ENCODE results near the gene CLDN19.
A peak's percentile ranks its signal among the peaks of the same experiment; 100 is the strongest.

Gene CLDN19, protein sequence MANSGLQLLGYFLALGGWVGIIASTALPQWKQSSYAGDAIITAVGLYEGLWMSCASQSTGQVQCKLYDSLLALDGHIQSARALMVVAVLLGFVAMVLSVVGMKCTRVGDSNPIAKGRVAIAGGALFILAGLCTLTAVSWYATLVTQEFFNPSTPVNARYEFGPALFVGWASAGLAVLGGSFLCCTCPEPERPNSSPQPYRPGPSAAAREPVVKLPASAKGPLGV

DNA sequence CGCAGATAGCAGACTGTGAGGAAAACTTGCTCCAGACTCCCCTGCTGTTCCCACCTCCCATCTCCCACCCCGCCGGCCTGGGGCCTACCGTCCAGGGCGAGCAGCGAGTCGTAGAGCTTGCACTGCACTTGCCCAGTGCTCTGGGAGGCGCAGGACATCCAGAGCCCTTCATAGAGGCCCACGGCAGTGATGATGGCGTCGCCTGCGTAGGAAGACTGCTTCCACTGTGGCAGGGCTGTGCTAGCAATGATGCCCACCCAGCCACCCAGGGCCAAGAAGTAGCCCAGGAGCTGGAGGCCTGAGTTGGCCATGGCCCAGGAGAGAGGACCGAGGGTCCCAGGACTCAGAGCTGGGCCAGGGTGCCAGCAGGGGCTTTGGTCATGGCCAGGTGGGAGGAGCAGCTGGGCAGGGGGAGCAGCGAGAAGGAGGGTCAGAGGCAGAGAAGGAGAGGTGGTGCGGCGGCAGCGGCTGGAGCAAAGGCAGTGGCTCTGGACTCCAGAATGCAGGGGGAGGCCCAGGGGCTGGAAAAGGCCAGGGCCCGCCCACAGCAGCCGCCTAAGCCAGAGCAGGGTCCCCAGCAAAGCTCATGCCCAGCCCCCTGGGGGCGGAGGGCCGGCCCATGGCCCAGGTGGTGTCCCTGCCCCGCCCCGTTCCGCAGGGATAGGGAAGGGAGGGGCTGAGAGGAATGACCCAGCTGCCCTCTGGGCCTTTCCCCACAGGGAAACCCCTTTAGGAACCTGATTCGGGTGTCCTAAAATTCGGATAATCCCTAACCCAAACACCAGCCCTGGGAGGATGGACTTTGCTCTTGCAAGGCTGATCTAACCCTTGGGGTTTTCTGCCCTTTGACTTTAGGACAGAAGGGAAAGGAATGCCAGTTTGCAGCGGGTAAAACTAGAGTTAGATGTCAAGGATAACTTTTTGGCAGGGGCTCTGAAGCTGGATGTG lies at the start of gene CLDN19:
TSS of gene CLDN19 (minus strand) at position 484 of the 948 bp plus-strand sequence. CDS start at position 311, 173 bp downstream.
- DNase-seq, result no peak

DNA sequence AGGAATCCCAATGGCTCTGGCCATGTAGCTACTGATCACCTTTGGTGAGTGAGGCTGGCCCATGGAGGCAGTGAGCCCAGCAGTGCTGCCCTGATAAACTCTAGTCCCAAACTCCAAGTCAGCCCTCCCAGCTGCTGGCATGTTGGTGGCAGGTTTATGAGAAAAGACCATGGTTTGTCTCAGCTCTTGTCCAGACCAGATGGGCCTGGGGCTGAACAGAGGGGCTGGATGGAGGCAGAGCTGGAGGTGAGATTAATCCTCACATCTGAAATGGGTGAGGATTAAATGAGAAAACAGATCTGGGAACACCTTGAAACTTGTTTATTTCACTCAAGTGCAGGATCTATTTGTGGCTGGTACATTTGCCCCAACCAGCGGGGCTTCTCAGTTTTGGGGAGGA lies 48.0 kb upstream of the CLDN19 start:
- no peak for DNase-seq

DNA sequence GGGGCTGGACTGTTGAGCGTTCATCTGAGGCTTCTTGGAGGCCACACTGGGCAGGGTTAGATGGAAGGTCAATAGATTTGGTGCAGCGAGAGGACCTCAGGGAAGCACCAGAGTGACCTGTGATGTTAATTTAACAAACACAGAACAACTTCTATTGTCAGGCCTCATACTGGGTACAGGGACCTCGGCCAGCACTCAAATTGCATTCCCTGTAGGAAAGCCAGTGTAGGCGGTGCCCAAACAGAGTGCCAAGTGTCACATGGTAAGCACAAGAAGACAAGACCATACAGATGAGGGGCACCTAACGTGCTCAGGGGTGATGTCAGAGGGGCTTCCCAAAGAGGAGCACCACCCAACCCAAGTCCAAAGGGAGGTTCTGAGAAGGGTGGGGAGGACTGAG lies 46.1 kb upstream of the CLDN19 start:
- no peak for DNase-seq

DNA sequence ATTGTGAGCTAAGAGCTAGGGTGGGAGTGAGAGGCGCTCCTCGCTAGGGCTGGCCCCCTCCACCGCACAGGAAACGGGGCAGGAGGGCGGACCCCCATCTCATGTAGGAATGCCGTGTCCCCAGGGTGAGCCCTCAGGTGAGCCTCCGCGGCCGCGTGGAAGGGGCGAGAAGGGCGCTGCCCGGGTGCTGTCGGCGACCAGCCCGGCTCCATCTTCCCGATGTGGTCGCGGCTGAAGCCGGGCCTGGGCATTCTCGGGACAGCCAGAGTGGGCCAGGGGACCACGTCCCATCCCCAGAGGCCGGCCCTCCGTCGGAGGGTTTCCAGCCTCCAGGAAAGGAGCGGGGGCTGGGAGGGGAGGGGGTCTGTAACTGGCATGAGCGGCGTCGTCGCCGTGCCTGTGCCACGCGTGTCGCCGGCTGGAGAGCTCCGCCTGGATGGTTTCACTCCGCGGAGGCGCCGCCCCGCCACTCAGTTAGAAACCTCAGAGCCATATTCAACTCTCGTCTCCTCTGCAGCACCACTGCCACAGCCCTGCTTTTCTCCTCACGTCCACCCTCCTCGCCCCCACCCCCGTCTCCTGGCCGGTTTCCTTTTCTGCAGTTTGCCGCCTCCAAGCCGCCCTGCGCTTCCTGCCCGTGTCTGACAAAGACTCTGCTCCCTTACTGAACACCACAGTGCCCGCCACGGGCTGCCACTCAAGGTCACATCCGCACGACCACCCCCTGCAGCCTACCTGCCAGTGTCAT lies 45.1 kb upstream of the CLDN19 start, which contains the start of gene TMEM269:
TSS of gene TMEM269 (plus strand) at position 46 of the 748 bp plus-strand sequence. CDS start 4,903 bp downstream, outside the sequence.
- DNase-seq, result no peak

DNA sequence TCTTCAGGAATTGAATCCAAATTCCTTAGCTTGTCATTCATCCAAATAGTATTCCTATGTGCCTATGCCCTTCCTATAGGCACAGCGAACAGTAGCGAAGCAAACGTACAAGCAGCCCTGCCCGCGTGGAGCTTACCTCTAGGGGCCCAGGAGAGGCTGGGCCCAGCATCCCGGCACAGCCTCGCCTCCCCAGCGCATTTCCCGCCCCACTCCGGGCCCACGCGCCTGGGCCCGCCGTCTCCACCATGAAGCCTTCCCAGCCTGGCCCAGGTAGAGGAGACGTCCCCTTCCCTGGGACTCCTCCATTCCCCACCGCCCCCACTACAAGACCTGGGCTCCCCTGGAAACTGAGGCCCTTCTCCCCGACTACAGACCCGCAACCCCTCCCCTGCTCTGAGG lies 44.5 kb upstream of the CLDN19 start:
- no peak for DNase-seq

DNA sequence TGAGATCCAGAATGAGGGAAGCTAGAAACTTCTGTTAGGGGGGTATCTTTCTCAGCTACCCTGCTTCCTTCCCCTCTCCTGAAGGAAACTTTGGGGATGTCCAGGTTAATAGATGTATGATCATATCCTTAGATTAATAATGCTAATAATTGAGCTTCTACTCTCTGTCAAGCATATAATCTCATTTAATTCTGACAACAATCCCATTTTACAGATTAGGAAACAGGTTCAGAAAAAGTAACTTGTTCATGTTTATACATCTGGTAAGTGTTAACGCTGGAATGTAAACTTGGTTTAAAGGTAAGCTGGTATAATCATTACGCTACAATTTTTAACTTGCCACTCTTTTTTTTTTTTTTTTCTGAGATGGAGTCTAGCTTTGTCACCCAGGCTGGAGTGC lies 43.1 kb upstream of the CLDN19 start:
- no peak for DNase-seq

DNA sequence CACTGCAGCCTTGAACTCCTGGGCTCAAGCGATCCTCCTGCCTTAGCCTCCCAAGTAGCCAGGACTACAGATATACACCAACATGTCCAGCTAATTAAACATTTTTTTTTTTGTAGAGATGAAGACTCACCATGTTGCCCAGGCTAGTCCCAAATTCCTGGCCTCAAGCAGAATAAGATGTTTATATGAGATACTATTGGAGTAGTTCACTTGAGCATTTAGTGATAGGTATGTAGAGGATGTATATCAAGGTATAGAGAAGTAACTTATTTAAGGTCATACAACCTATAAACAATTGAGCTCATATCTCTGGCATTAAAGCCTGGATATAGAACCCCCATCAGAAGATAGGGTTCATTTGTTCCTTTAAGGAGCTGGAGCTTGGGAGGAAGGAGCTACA lies 40.1 kb upstream of the CLDN19 start:
- no peak for DNase-seq

DNA sequence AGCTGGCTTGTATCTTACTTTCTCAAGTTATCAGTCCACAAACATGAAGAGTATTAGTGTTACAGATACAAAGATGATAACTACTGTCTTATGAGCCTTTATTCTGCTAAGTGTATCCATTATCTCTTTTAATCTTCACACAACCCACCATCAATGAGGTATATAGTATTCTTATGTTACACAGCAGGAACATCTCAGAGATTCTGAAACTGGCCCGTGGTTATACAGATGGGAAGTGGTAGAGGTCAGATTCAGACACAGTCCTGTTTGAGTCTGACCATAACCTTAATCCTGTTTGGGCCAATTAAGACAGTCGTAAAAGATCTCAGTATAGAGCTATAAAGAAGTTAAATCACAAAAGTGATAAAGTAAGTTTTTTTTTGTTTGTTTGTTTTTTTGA lies 39.7 kb upstream of the CLDN19 start:
- no peak for DNase-seq

DNA sequence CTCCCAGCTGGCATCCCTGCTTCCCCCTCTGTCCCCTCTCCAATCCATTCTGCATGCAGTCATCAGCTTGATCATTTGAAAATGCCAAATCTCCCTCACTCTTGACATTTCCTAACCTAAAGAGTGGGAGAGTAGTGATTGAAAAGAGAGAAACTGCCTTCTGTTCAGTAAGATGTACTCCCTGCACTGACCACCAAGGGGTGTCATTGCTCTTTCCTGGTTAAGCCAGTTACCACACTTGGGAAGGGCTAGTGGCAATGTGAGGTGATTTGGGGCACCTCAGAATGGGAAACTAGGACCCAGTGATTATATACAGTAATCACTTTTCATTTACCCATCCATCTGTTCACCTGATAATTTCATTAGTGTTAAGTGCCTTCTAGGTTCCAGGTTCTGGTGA lies 37.8 kb upstream of the CLDN19 start:
- peak; percentile 30 for DNase-seq

DNA sequence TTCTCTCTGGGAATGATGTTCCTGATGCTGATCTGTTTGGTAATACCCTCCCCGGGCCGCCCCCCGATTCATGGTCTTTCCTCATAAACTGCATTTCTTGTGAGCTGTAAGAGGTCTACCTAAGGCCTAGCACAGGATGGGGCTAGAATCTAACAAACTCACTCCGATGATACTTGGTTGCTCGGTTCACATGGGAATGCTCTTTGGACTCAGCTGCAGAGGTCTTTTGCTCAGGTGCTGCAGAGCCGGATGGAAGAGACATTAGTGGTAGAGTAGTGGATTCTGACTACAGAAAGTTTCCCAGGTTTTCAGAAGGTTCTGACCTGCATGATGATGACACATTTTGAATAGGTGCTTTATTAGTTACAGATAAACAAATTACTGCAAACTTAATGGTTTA lies 36.5 kb upstream of the CLDN19 start:
- no peak for DNase-seq

DNA sequence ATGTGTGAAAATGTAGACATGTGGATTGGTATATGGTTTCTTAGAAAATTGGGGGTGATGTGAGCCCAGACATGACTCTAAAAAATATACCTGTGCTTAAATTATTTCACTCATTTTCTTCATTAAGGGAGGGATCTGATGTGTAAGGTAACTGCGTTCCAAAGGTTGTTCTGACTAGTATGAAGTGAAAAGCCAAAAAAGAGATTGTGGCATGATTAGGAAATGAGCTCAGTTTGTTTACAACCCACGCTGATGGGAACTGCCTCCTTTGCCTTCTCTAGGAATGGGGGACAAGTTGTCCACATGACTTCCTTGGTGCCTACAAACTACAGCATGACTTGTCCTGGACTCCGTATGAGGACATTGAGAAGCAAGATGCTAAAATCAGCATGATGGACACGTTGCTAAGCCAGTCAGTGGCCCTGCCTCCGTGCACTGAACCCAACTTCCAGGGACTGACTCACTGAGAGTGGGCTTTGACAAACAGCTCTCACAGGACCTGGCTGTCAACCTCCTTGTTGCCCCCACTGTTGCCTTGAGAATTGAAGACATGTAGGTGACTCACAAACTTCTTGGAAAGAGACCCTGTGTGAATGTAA lies 35.0 kb upstream of the CLDN19 start:
- DNase-seq, result no peak

DNA sequence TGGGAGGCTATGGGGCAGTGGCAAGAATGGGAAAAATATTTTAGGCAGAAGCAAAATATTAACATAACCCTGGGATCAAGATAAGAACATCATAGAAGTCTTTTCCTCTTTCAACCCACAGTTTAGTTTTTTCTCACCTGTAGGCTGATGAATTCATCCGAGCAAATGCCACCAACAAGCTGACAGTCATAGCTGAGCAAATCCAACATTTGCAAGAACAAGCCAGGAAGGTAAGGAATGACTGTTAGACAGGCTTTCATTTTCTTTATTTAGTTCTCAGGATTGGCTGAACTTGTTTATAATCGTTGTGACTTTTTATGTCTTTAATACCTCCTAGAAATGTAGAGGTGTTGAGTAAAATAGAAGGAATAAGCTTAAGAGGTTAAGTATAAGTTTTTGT lies 33.4 kb upstream of the CLDN19 start:
- no peak for DNase-seq

DNA sequence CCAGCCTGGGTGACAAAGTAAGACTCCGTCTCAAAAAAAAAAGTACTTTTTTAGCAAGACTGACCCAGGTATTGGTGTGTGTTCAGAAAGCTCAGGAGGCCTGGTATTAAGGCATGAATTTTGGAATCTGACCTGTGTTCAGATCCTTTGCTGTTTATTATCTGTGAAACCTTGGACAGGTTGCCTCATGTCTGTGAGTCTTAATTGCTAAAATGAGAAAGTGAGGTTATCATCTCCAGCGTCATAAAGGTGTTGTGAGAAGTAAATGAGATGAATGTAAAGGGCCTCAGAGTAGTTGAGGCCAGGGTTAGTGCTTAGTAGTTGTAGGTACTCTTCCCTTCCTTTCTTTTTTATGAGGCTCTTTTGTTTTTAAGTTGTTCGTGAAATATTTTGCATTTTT lies 29.8 kb upstream of the CLDN19 start:
- no peak for DNase-seq

DNA sequence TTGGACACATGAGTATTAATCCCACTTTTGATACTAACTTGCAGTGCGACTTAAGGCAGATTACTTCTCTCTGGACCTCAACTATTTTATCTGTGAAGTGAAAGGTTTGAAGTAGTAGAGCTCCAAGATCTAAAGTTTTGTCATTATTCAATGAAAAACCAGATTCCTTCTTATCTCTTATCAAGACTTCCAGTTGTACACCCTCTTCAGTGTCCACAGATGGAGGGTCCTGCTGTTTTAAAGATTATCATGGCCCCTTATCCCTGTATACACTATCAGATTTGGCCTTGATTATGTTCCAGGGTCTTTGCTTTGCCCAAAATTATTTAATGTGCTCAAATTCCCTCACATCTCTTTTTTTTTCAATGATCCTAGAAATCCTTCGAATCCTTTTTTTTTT lies 28.1 kb upstream of the CLDN19 start:
- DNase-seq, result no peak

DNA sequence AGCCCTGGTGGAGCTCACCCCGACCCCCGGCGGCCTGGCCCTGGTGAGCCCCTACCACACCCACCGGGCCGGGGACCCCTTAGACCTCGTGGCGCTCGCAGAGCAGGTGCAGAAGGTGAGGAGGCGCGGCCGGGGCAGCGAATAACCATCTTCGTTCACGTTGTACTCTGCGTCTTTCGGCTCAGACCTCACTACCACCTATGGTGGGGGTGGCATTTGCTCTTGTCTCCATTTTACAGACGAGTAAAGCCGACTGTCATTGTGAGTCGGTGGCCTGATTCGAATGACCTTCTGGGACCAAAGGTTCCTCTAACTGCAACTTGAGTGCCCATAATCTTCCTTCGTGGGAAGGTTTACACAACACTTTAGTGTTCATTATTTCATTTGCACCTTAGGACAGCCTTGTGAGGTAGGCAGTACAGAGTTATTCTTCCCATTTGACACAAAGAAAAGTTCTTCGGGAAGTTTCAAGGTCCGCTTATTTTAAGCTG lies 27.5 kb upstream of the CLDN19 start:
- no peak for DNase-seq

DNA sequence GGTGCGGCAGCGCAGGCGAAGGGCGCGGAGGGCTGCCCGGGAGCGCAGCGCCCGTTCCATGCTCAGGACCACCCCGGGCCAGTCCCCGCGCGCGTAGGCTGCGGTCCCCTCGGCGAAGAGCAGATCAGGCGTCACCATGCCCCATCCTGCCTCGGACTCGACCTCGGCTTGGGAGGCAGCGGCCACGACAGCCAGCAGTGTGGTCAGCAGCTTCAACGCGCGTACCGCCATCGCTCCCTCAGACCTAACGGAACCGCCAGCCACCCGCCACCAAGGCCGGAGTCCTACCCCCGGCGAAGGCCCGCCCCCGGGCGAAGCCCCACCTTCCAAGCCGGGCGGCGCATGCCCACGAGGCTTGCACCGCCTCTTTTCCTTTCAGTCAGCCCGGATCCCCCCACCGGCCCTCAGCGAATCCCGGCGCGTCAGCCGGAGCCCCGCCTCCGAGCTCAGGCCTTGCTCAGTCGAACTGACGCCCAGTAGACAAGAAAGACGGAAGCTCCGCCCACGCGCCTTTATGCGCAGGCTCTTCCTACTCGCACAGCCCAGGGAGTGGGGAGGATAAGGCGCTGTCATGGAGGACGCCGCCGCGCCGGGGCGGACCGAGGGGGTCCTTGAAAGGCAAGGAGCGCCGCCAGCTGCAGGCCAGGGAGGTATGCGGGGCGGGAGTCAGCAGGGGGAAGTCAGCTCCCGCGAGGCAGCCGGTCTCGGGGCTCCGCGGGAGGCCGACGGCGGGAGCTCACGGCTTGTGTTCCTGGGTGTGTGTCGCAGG lies 26.9 kb upstream of the CLDN19 start, which contains the start of the genes C1orf50 and P3H1:
TSS of gene C1orf50 (plus strand) at position 509 of the 769 bp plus-strand sequence. CDS start at position 572, 63 bp downstream.
TSS of gene P3H1 (minus strand) at position 288 of the 769 bp plus-strand sequence. CDS start at position 231, 57 bp downstream.
- DNase-seq, result peak; percentile 98

DNA sequence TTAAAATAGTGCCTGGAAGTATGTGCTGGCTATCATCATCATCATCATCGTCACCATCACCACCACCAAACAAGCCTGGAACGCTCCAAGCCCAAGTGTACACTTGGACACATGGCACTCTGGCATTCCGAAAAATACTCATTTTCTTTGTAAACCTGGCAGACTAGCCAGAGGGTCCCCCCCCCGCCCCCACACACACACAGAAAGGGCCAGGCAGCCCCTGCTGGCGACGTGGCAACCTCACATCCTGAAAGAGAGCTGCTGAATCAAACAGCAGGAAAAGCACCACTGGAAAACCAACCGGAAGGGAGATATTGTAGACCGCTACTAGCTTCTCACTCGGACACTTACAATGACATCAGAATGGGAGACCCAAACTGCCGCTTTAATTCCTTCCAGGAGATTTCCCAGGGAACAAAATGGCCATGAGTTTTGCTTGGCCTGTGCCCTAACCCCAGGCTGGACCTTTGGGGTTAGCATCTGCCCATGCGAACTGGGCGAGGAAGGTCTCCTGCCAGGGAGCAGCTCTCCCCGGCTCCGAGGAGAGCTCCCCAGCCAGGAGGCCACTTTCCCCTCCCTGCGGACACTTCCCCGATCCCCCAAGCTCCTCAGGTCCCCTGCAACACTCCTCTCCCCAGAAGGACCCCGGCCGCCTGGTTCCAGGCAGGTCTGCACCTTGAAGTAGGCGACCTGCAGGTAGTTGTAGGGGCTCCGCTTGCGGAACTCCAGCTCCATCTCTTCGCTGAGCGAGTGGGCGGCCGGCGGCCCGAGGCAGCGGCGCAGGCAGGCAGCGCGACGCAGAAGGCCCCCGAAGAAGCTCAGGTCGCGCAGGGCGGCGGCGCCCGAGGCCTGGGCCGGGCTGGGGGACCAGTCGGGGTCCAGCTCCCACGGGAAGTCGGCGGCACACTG lies 26.1 kb upstream of the CLDN19 start:
- DNase-seq, result peak; percentile 51

DNA sequence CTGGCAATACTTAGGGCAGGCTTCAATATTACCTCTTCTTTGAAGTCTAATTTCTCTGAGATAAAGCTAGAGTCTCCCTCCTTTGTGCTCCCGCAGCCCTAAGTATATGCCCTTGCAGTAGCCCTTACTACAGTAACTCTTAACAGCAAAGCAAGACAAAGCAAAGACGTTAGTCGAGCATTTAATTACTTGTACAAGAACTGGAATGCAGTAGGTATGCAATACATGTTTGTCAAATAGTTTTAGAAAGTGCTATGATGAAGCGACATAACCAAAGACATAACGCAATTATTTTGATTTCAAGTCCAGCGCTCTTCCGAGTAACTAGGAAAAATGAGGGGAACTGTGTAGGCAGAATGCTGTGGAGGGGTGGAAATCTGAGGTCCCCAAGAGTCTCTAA lies 25.2 kb upstream of the CLDN19 start:
- DNase-seq, result no peak

DNA sequence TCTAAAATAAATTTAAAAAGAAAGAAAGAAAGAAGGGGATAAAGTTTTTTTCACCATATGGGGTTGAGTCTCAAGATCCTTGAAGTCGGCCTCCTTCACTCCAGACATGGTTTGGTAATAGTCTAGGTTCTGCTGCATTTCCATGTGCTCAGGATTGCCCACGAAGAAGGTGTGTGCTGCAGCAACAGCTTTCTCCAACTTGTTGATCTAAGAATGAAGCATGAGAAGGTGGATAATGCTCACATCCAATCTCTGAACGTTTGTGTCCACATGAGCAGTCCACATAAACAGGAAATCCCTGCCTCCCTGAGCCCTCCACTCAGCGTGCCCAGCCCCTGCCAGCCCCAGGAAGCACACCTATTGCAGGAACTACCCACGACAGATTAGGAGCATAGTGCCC lies 22.2 kb upstream of the CLDN19 start:
- DNase-seq, result no peak

DNA sequence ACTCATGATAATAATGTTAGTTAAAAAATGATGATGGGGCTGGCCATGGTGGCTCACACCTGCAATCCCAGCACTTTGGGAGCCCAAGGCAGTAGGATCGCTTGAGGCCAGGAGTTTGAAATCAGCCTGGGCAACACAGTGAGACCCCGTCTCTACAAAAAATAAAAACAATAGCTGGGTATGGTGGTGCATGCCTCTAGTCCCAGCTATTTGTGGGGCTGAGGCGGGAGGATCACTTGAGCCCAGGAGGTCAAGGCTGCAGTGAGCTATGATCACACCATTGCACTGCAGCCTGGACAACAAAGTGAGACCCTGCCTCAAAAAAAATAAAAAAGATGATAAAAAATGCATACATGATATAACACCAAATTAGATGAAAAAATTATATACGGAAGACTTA lies 21.5 kb upstream of the CLDN19 start:
- no peak for DNase-seq

DNA sequence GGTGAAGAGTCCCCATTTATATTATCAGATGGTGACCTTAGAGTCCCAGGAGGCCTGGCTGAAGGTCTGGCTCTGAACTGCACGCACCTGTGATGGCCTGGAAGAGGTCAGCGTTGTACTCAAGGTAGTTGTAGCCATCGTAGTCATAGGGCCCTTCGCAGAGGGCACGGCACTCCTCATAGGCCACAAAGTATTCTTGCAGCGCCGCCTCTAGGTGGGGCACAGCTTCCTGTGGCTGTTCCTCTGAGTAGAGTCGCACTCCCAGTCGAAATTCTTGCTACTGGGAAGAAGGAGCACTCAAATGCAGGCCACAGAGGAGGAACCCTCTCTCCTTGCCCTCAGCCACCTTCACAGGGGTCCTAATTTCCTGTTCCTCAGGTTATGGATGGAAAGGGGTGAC lies 19.1 kb upstream of the CLDN19 start:
- DNase-seq, result no peak

Data from NCI-H2171 treated with DMSO at 0.1 percent for 48 hours (cell line).